IMR-90 (cell line): ENCODE results near the gene ELL2. TPM values are rescaled to one million over a fixed set of nuclear protein-coding genes. Genes with fewer than 3 reads are reported as not detected.

Source experiments
- ATAC-seq: fragments of 200-7000 bp; cut with Tn5 transposase; 2 replicates; pipeline ENCODE4 v1.9.1; 2020; ENCODE audit warnings: low read depth, mild to moderate bottlenecking, moderate library complexity
- BruUV-seq: library from RNA; stranded (reverse); fragments of 400-500 nt; replicated peaks from 2 replicates; lab custom pipeline; 2021; lab: Mats Ljungman, UMichigan
- CTCF ChIA-PET: fragments of 300-600 bp; formaldehyde crosslinking; extraction: SDS; loops from one replicate; lab custom pipeline; 2021; ENCODE audit warnings: antibody characterized with exemption; lab: Yijun Ruan, JAX
- POLR2A ChIA-PET: fragments of 300-600 bp; sonication (Branson Sonifier 250); formaldehyde crosslinking; loops from one replicate; lab custom pipeline; 2022; ENCODE audit warnings: antibody characterized with exemption; ENCODE audit not compliant: unreplicated experiment; lab: Charles Lee
- DNase-seq: peaks from one replicate; pipeline ENCODE4 v3.0.0; 2013
- H2AFZ ChIP-seq: replicated peaks from 2 replicates; pipeline ENCODE3; 2013; ENCODE audit warnings: low read length, mild to moderate bottlenecking; ENCODE audit not compliant: poor library complexity
- H2AK5ac ChIP-seq: 2 replicates; pipeline ENCODE4 v1.6.1; 2013; ENCODE audit warnings: low read depth, low read length, inconsistent platforms
- H2AK9ac ChIP-seq: replicated peaks from 2 replicates; pipeline ENCODE3; 2013; ENCODE audit warnings: mild to moderate bottlenecking, low read depth, low read length, moderate library complexity; ENCODE audit not compliant: poor library complexity
- H2BK120ac ChIP-seq: 2 replicates; pipeline ENCODE4 v1.6.1; 2013; ENCODE audit warnings: low read depth, low read length, inconsistent platforms
- H2BK15ac ChIP-seq: 3 replicates; pipeline ENCODE4 v1.6.1; 2013; ENCODE audit warnings: low read depth, low read length, inconsistent platforms
- H2BK20ac ChIP-seq: 2 replicates; pipeline ENCODE4 v1.6.1; 2013; ENCODE audit warnings: low read depth, mild to moderate bottlenecking, inconsistent platforms, low read length, moderate library complexity
- H2BK5ac ChIP-seq: 2 replicates; pipeline ENCODE4 v1.6.1; 2013; ENCODE audit warnings: mild to moderate bottlenecking, low read depth, low read length, inconsistent platforms; ENCODE audit not compliant: poor library complexity, severe bottlenecking
- H3K14ac ChIP-seq: replicated peaks from 2 replicates; pipeline ENCODE4 v1.6.1; 2013; ENCODE audit warnings: low read depth, low read length, inconsistent platforms
- H3K18ac ChIP-seq: 2 replicates; pipeline ENCODE4 v1.6.1; 2013; ENCODE audit warnings: low read depth, low read length, control low read depth
- H3K23ac ChIP-seq: 2 replicates; pipeline ENCODE4 v1.6.1; 2013; ENCODE audit warnings: low read depth, low read length, inconsistent platforms
- H3K27ac ChIP-seq: 2 replicates; pipeline ENCODE4 v1.5.1; 2013; ENCODE audit warnings: mild to moderate bottlenecking, control low read depth, low read length; ENCODE audit not compliant: insufficient read depth
- H3K27me3 ChIP-seq: 2 replicates; pipeline ENCODE4 v1.6.1; 2013; ENCODE audit warnings: low read length; ENCODE audit not compliant: control insufficient read depth, insufficient read depth
- H3K36me3 ChIP-seq: 2 replicates; pipeline ENCODE4 v1.6.1; 2013; ENCODE audit warnings: low read length, mixed read lengths; ENCODE audit not compliant: control insufficient read depth, insufficient read depth
- H3K4ac ChIP-seq: 2 replicates; pipeline ENCODE4 v1.6.1; 2013; ENCODE audit warnings: low read depth, low read length, inconsistent platforms
- H3K4me1 ChIP-seq: 2 replicates; pipeline ENCODE4 v1.6.1; 2013; ENCODE audit warnings: low read length, mixed read lengths; ENCODE audit not compliant: control insufficient read depth, insufficient read depth
- H3K4me2 ChIP-seq: 2 replicates; pipeline ENCODE4 v1.6.1; 2013; ENCODE audit warnings: low read depth, mild to moderate bottlenecking, control low read depth, low read length, moderate library complexity
- H3K4me3 ChIP-seq: 2 replicates; pipeline ENCODE4 v1.5.1; 2013; ENCODE audit warnings: low read depth, mild to moderate bottlenecking, control low read depth, low read length, moderate library complexity; ENCODE audit not compliant: insufficient read depth
- H3K56ac ChIP-seq: 2 replicates; pipeline ENCODE4 v1.6.1; 2013; ENCODE audit warnings: low read length, inconsistent platforms; ENCODE audit not compliant: insufficient read depth; ENCODE audit errors: extremely low read depth
- H3K79me1 ChIP-seq, 2 experiments: 2 replicates each; pipeline ENCODE4 v1.6.1; 2013; ENCODE audit warnings: low read length in 2 of 2, inconsistent platforms in 1 of 2, low read depth in 1 of 2
- H3K9ac ChIP-seq: 2 replicates; pipeline ENCODE4 v1.6.1; 2013; ENCODE audit warnings: low read depth, low read length, control low read depth
- H3K9me1 ChIP-seq: 2 replicates; pipeline ENCODE4 v1.6.1; 2013; ENCODE audit warnings: low read length, inconsistent platforms; ENCODE audit not compliant: insufficient read depth
- H3K9me3 ChIP-seq: 2 replicates; pipeline ENCODE4 v1.6.1; 2013; ENCODE audit warnings: low read length; ENCODE audit not compliant: control insufficient read depth, insufficient read depth
- H4K20me1 ChIP-seq: 2 replicates; pipeline ENCODE4 v1.6.1; 2013; ENCODE audit warnings: low read length, inconsistent platforms; ENCODE audit not compliant: insufficient read depth
- H4K5ac ChIP-seq: 2 replicates; pipeline ENCODE4 v1.6.1; 2013; ENCODE audit warnings: mild to moderate bottlenecking, low read depth, low read length, control low read depth
- H4K8ac ChIP-seq, 2 experiments: 2 replicates each; pipeline ENCODE4 v1.6.1; 2013; ENCODE audit warnings: low read depth in 2 of 2, low read length in 2 of 2, control low read depth in 1 of 2, inconsistent platforms in 1 of 2
- H4K91ac ChIP-seq: 2 replicates; pipeline ENCODE4 v1.6.1; 2013; ENCODE audit warnings: low read depth, low read length, inconsistent platforms; ENCODE audit not compliant: insufficient read depth
- MXI1 ChIP-seq: IDR thresholded peaks from 2 replicates; pipeline ENCODE4 v1.6.1; 2012; ENCODE audit warnings: low read depth, mild to moderate bottlenecking, low read length, moderate library complexity, borderline replicate concordance
- POLR2A ChIP-seq: IDR thresholded peaks from 2 replicates; pipeline ENCODE4 v1.6.1; 2012; ENCODE audit warnings: mild to moderate bottlenecking, low read depth, low read length
- WGBS, 2 experiments: methylation state at CpG; one replicate each; pipeline versions ENCODE4 v1.1.5 to v1.1.7; 2013; ENCODE audit warnings: missing lambda C conversion rate in 2 of 2; ENCODE audit not compliant: insufficient read length in 1 of 2; ENCODE audit errors: extremely low coverage in 2 of 2; 5-methylcytosine and 5-hydroxymethylcytosine counted together
- dilution Hi-C: fragments of 300-500 bp; cut with HindIII; formaldehyde crosslinking; loops from one replicate; pipeline ENCODE4 v1.14.3; 2018; ENCODE audit warnings: low sequenced_read_pairs; ENCODE audit not compliant: unreplicated experiment
- in situ Hi-C: fragments of 300-500 bp; cut with MboI; formaldehyde crosslinking; loops from 3 replicates; pipeline ENCODE4 v1.14.3; 2019; ENCODE audit warnings: low sequenced_read_pairs, inconsistent platforms, mixed read lengths
- intact Hi-C: fragments of 100-400 bp; cut with micrococcal nuclease; formaldehyde crosslinking; loops from 2 replicates; pipeline ENCODE4 v1.10.0; 2022
- polyA plus RNA-seq, 3 experiments: library from polyadenylated mRNA; depleted of rRNA; stranded (reverse); fragments of >200 nt; gene quantifications; 2 replicates each; pipeline ENCODE4 v1.2.3, GENCODE V29; 2012; ENCODE audit warnings: low replicate concordance in 1 of 3
- total RNA-seq: library from RNA; depleted of rRNA; stranded (reverse); fragments of >200 nt; gene quantifications from 2 replicates; pipeline ENCODE4 v1.2.3, GENCODE V29; 2012

The ELL2 gene
- total and polyA plus RNA-seq, 2 of the 4 experiments (the other 2 are of a cell fraction): 61.4 to 92.5 TPM

GRCh38 chr5:95958310-95959014, 3.2 kb downstream of the ELL2 start:
- POLR2A ChIA-PET: interaction anchor here (0.6 to 2.2 kb wide), 8 partner anchors 10 to 366 kb away, joined by 3 to 14 read pairs (median 3); no protein-coding TSS in a partner anchor

More at GRCh38 chr5:95958310-95959014, 3.2 kb downstream of the ELL2 start:
- H4K8ac ChIP-seq: peak overlapping the region in 1 of 2 experiments; percentile 16; a peak in 3 of 4 replicates
- intact Hi-C loops (loop anchor here (2.0 to 10.0 kb wide), 3 partner anchors 159 to 706 kb away; partner anchors contain the start of gene CAST), in situ Hi-C loops (loop anchor here (5.0 kb wide), 1 partner anchor 369 kb away; no protein-coding TSS in a partner anchor), dilution Hi-C loops (no loop called here)
- H3K27ac ChIP-seq: peak overlapping the region; percentile 99
- no TSS peak for BruUV-seq
- H2BK120ac ChIP-seq: peak overlapping the region; percentile 28
- H3K27me3 ChIP-seq: no peaks in the 10 kb centered on the region
- peaks cover 3% of the 10 kb centered on the region; the same call in 1 of the 2 replicates for H3K4me1 ChIP-seq
- H3K9me1 ChIP-seq: no peaks in the 10 kb centered on the region; the same call in 1 of the 2 replicates
- peak overlapping the region; percentile 99 for H3K4me3 ChIP-seq
- TF ChIP-seq MXI1 (no peak), POLR2A (peak; percentile 47; the same call in 1 of the 2 replicates)
- H3K23ac ChIP-seq: peak overlapping the region; percentile 54
- H4K91ac ChIP-seq: no peak overlapping the region; the same call in 1 of the 2 replicates
- H2AK5ac ChIP-seq: peak overlapping the region; percentile 74; the same call in 1 of the 2 replicates
- peak overlapping the region; percentile 87 for H3K4me2 ChIP-seq
- H3K36me3 ChIP-seq: peaks cover 33% of the 10 kb centered on the region
- 0 out of 2 replicates have a peak overlapping the region, but pooled peaks have one; percentile 9 for H4K5ac ChIP-seq
- peak overlapping the region; percentile 98 for H2BK5ac ChIP-seq
- ATAC-seq: no peak
- H3K9ac ChIP-seq: peak overlapping the region; percentile 99
- peak overlapping the region; percentile 100 for H3K14ac ChIP-seq
- H2BK15ac ChIP-seq: no peak overlapping the region; the same call in 2 of the 3 replicates
- H3K79me1 ChIP-seq: peaks cover 9 to 39% of the 10 kb centered on the region in 2 experiments; a peak in 3 of 4 replicates
- H2AK9ac ChIP-seq: peak overlapping the region; percentile 6
- peaks cover 76% of the 10 kb centered on the region for H4K20me1 ChIP-seq
- H3K9me3 ChIP-seq: no peaks in the 10 kb centered on the region
- WGBS, 2 experiments: no CpG with 5 or more reads among the region's 3 CpGs
- peak overlapping the region; percentile 61; the same call in 1 of the 2 replicates for H3K18ac ChIP-seq
- peak overlapping the region; percentile 97; the same call in 1 of the 2 replicates for H3K56ac ChIP-seq
- peak; percentile 54 for DNase-seq
- 0 out of 2 replicates have a peak overlapping the region, but pooled peaks have one; percentile 31 for H2BK20ac ChIP-seq
- CTCF ChIA-PET: interaction anchor here (0.7 to 1.8 kb wide), 3 partner anchors 107 to 296 kb away, joined by 3 to 4 read pairs (median 3); no protein-coding TSS in a partner anchor
- H2AFZ ChIP-seq: no peak overlapping the region
- peak overlapping the region; percentile 73 for H3K4ac ChIP-seq
